KOPT-K1 (cell line): Measurements from ENCODE around the gene KCNMA1.

Experiments
- H3K27ac ChIP-seq: fragments of 200-600 bp; sonication (generic); 2 replicates; pipeline ENCODE4 v1.5.1; 2016; ENCODE audit warnings: antibody characterized with exemption, mild to moderate bottlenecking, low read depth, low read length; ENCODE audit not compliant: poor library complexity, severe bottlenecking
- H3K36me3 ChIP-seq: fragments of 200-600 bp; sonication (generic); 2 replicates; pipeline ENCODE4 v1.5.1; 2017; ENCODE audit warnings: antibody characterized with exemption, mild to moderate bottlenecking, low read length, moderate library complexity; ENCODE audit not compliant: insufficient read depth
- H3K9me3 ChIP-seq: fragments of 200-600 bp; sonication (generic); 2 replicates; pipeline ENCODE4 v1.5.1; 2017; ENCODE audit warnings: antibody characterized with exemption, low read length, mild to moderate bottlenecking; ENCODE audit not compliant: insufficient read depth, poor library complexity, severe bottlenecking

KCNMA1 gene

GRCh38 chr10:76982671-76983070 is 654.9 kb downstream of the KCNMA1 start:
- Histone ChIP-seq H3K27ac (no peak overlapping the region), H3K9me3 (no peaks in the 10 kb centered on the region), H3K36me3 (no peaks in the 10 kb centered on the region)

- Histone ChIP-seq H3K36me3 (no peaks in the 10 kb centered on the region), H3K27ac (no peak overlapping the region), H3K9me3 (no peaks in the 10 kb centered on the region)
Measured at GRCh38 chr10:76981251-76981650, 656.4 kb downstream of the KCNMA1 start.

- H3K27ac ChIP-seq: no peak overlapping the region
- no peaks in the 10 kb centered on the region for H3K36me3 ChIP-seq
- no peaks in the 10 kb centered on the region for H3K9me3 ChIP-seq
Measured at GRCh38 chr10:76977901-76978300, 659.7 kb downstream of the KCNMA1 start.

- no peaks in the 10 kb centered on the region for H3K36me3 ChIP-seq
- no peak overlapping the region for H3K27ac ChIP-seq
- H3K9me3 ChIP-seq: no peaks in the 10 kb centered on the region
Measured at GRCh38 chr10:76977046-76977445, 660.6 kb downstream of the KCNMA1 start.

- no peaks in the 10 kb centered on the region for H3K9me3 ChIP-seq
- no peaks in the 10 kb centered on the region for H3K36me3 ChIP-seq
Measured at GRCh38 chr10:76976142-76976541, 661.5 kb downstream of the KCNMA1 start.

GRCh38 chr10:76975126-76975525 is 662.5 kb downstream of the KCNMA1 start:
- no peaks in the 10 kb centered on the region for H3K9me3 ChIP-seq
- no peaks in the 10 kb centered on the region for H3K36me3 ChIP-seq
- no peak overlapping the region for H3K27ac ChIP-seq

More at GRCh38 chr10:76976142-76976541, 661.5 kb downstream of the KCNMA1 start:
- H3K27ac ChIP-seq: no peak overlapping the region

- no peaks in the 10 kb centered on the region for H3K9me3 ChIP-seq
- H3K36me3 ChIP-seq: no peaks in the 10 kb centered on the region
- no peak overlapping the region for H3K27ac ChIP-seq
Measured at GRCh38 chr10:76974017-76974691, 663.5 kb downstream of the KCNMA1 start.

GRCh38 chr10:76973091-76974016 is 664.3 kb downstream of the KCNMA1 start:
- Histone ChIP-seq H3K27ac (no peak overlapping the region), H3K36me3 (no peaks in the 10 kb centered on the region), H3K9me3 (no peaks in the 10 kb centered on the region)

- Histone ChIP-seq H3K9me3 (no peaks in the 10 kb centered on the region), H3K27ac (no peak overlapping the region), H3K36me3 (no peaks in the 10 kb centered on the region)
Measured at GRCh38 chr10:76972541-76972940, 665.1 kb downstream of the KCNMA1 start.

- Histone ChIP-seq H3K27ac (no peak overlapping the region), H3K9me3 (no peaks in the 10 kb centered on the region), H3K36me3 (no peaks in the 10 kb centered on the region)
Measured at GRCh38 chr10:76971547-76972170, 665.9 kb downstream of the KCNMA1 start.

GRCh38 chr10:76970711-76971519 is 666.7 kb downstream of the KCNMA1 start:
- Histone ChIP-seq H3K27ac (no peak overlapping the region), H3K9me3 (no peaks in the 10 kb centered on the region)

GRCh38 chr10:76969366-76969948 is 668.2 kb downstream of the KCNMA1 start:
- Histone ChIP-seq H3K27ac (no peak overlapping the region), H3K36me3 (no peaks in the 10 kb centered on the region)

More at GRCh38 chr10:76970711-76971519, 666.7 kb downstream of the KCNMA1 start:
- H3K36me3 ChIP-seq: no peaks in the 10 kb centered on the region

GRCh38 chr10:76968483-76968882 is 669.1 kb downstream of the KCNMA1 start:
- Histone ChIP-seq H3K9me3 (no peaks in the 10 kb centered on the region), H3K27ac (no peak overlapping the region)

More at GRCh38 chr10:76969366-76969948, 668.2 kb downstream of the KCNMA1 start:
- H3K9me3 ChIP-seq: no peaks in the 10 kb centered on the region

GRCh38 chr10:76962851-76963250 is 674.8 kb downstream of the KCNMA1 start:
- H3K27ac ChIP-seq: no peak overlapping the region
- H3K36me3 ChIP-seq: no peaks in the 10 kb centered on the region
- no peaks in the 10 kb centered on the region for H3K9me3 ChIP-seq

More at GRCh38 chr10:76968483-76968882, 669.1 kb downstream of the KCNMA1 start:
- H3K36me3 ChIP-seq: no peaks in the 10 kb centered on the region
